ENCODE results near the gene LYPD8. TPM values are rescaled to one million over a fixed set of nuclear protein-coding genes. Genes with fewer than 3 reads are reported as not detected.

Gene LYPD8
- total and polyA plus RNA-seq, 9 of the 15 experiments (the other 6 are each of a cell fraction or from before 2014, with no cell fraction given) = 0.50 to 2.1 (median 1.3) TPM

- H3K4me3 ChIP-seq = no peak overlapping the region
- no peak for FAIRE-seq
- POLR2A ChIA-PET = interaction anchor here (0.6 to 0.7 kb wide), 2 partner anchors 59 to 1510 kb away, joined by 3 read pairs; partner anchors contain the start of gene ZNF672
- H3K79me2 ChIP-seq (ENCODE audit: control insufficient read depth, insufficient read depth, low read length) = no peaks in the 10 kb centered on the region
- H2AFZ ChIP-seq (ENCODE audit: low read depth, low read length) = no peak overlapping the region
- in situ Hi-C loops (cut with MboI) (no loop called here), intact Hi-C loops (cut with micrococcal nuclease) (no loop called here)
- no peak for ATAC-seq
- no peaks in the 10 kb centered on the region for H3K9me1 ChIP-seq (ENCODE audit: control insufficient read depth, insufficient read depth, low read length)
- DNase-seq (ENCODE audit: extremely low read depth in 1 of 4, low spot score in 3 of 4) = no peak
- H3K36me3 ChIP-seq (ENCODE audit: control insufficient read depth, insufficient read depth, low read length) = no peaks in the 10 kb centered on the region
- no peak overlapping the region for H3K27ac ChIP-seq (ENCODE audit: extremely low read depth, low read depth, low read length)
- H3K27me3 ChIP-seq (ENCODE audit: control insufficient read depth in 2 of 2, insufficient read depth in 2 of 2, low read length in 2 of 2) = peaks cover 0 to 12% of the 10 kb centered on the region in 2 experiments; a peak in 3 of 5 replicates
- WGBS (ENCODE audit: insufficient coverage, low coverage, missing lambda C conversion rate) = 4% methylated on average over 2 of the region's 2 CpGs
- no peak overlapping the region for H3K4me2 ChIP-seq (ENCODE audit: insufficient read depth, low read length)
- no TSS peak for BruUV-seq (replicated peaks)
- CTCF ChIA-PET (ENCODE audit: low intra/inter-chr PET ratio) = no interaction called here
- H4K20me1 ChIP-seq (replicated peaks; ENCODE audit: control insufficient read depth, insufficient read depth, low read length) = no peaks in the 10 kb centered on the region
- H3K9me3 ChIP-seq (replicated peaks; ENCODE audit: control insufficient read depth, insufficient read depth, low read depth, low read length) = no peaks in the 10 kb centered on the region
- H3K9ac ChIP-seq (ENCODE audit: insufficient read depth in 1 of 2, low read depth in 2 of 2, low read length in 2 of 2) = no peak overlapping the region
- H3K4me1 ChIP-seq (replicated peaks in 1 of 2; ENCODE audit: control insufficient read depth in 2 of 2, insufficient read depth in 2 of 2, low read length in 2 of 2) = no peaks in the 10 kb centered on the region; a peak in 1 of 5 replicates
- TF ChIP-seq POLR3G (IDR thresholded peaks at IDR 0.05; ENCODE audit: extremely low read depth, insufficient read length, insufficient replicate concordance) (no peak), CHD2 (IDR thresholded peaks at IDR 0.05; ENCODE audit: low read depth, low read length) (no peak), SMARCC2 (IDR thresholded peaks at IDR 0.05; ENCODE audit: low read depth) (no peak), ARNT (IDR thresholded peaks at IDR 0.05) (no peak), POLR2G (IDR thresholded peaks at IDR 0.05; ENCODE audit: low read depth, low read length) (no peak), IRF9 (tag; IDR thresholded peaks at IDR 0.05) (no peak), EGR1 (conservative IDR thresholded peaks at IDR 0.05) (peak; percentile 23; the same call in 1 of the 2 replicates), TEAD4 (IDR thresholded peaks at IDR 0.05; ENCODE audit: low read length) (peak; percentile 61), TEAD4 (CRISPR knock-in tag; IDR thresholded peaks at IDR 0.05; ENCODE audit: borderline replicate concordance) (no peak), PTRF (tag; IDR thresholded peaks at IDR 0.05) (no peak), NFE2L1 (tag; IDR thresholded peaks at IDR 0.05; ENCODE audit: borderline replicate concordance, low read depth) (no peak), FOXJ3 (CRISPR knock-in tag; IDR thresholded peaks at IDR 0.05) (no peak), ZNF274 (IDR thresholded peaks at IDR 0.05; ENCODE audit: borderline replicate concordance, low read depth, low read length) (no peak), ZBTB34 (CRISPR knock-in tag; IDR thresholded peaks at IDR 0.05) (no peak), SNIP1 (IDR thresholded peaks at IDR 0.05; ENCODE audit: low read depth) (no peak), PREB (CRISPR knock-in tag; IDR thresholded peaks at IDR 0.05) (no peak), POU5F1 (IDR thresholded peaks at IDR 0.05; ENCODE audit: borderline replicate concordance, low read depth, low read length, partially characterized antibody) (no peak), BHLHE40 (IDR thresholded peaks at IDR 0.05; ENCODE audit: low read length) (no peak), ARID1B (IDR thresholded peaks at IDR 0.05) (peak; percentile 38; the same call in 1 of the 2 replicates), SPI1 (IDR thresholded peaks at IDR 0.05; ENCODE audit: borderline replicate concordance, low read depth, low read length) (no peak), CBFA2T2 (conservative IDR thresholded peaks at IDR 0.05) (peak; percentile 44; the same call in 1 of the 2 replicates), FOXA1 (IDR thresholded peaks at IDR 0.05; ENCODE audit: borderline replicate concordance) (no peak)
Observed at GRCh38 chr1:248779350-248779749, 23.8 kb upstream of the LYPD8 start.

All from K562 (cell line).